ENCODE measurements around the gene RPL39L.

RPL39L gene

DNA sequence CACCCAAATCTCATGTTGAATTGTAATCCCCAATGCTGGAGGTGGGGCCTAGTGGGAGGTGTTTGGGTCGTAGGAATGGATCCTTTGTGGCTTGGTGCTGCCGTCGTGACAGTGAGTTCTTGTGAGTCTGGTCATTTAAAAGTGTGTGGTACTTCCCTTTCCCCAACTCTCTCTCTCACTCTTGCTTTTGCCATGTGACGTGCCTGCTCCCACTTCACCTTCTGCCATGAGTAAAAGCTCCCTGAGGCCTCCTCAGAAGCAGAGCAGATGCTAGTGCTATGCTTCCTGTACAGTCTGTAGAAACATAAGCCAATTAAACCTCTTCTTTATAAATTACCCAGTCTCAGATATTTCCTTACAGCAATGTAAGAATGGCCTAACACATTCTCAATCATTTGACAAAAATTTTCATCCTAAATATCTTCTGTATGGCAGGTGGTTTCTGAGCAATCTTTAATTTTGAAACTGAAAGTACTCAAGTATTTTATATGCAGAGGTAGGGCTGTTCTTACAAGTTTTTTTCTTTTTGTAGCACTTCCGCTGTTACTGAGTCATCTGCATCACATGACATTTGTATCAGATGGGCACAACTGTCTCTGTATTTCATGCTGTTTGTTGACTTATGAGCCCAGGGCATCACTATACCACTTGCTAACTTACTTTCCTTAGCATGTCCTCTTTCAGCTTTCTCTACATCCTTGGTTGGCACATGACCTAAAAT is 8.8 kb downstream of the RPL39L start:
- H3K4me3 ChIP-seq (ENCODE audit: low read length), result no peak overlapping the region
- peak; percentile 76 for DNase-seq (ENCODE audit: low read depth)
- no peak for TF ChIP-seq CTCF (IDR thresholded peaks at IDR 0.05; ENCODE audit: insufficient read depth, low read depth, low read length, missing control alignments)

- H3K4me3 ChIP-seq (ENCODE audit: low read length), result no peak overlapping the region
- no peak for TF ChIP-seq CTCF (IDR thresholded peaks at IDR 0.05; ENCODE audit: insufficient read depth, low read depth, low read length, missing control alignments)
- no peak for DNase-seq (ENCODE audit: low read depth)
Observed at GRCh38 chr3:187125319-187126031, 13.8 kb downstream of the RPL39L start.

- H3K4me3 ChIP-seq (ENCODE audit: low read length), result no peak overlapping the region
- no peak for TF ChIP-seq CTCF (IDR thresholded peaks at IDR 0.05; ENCODE audit: insufficient read depth, low read depth, low read length, missing control alignments)
- no peak for DNase-seq (ENCODE audit: low read depth)
Observed at GRCh38 chr3:187122261-187122660, 17.0 kb downstream of the RPL39L start.

DNA sequence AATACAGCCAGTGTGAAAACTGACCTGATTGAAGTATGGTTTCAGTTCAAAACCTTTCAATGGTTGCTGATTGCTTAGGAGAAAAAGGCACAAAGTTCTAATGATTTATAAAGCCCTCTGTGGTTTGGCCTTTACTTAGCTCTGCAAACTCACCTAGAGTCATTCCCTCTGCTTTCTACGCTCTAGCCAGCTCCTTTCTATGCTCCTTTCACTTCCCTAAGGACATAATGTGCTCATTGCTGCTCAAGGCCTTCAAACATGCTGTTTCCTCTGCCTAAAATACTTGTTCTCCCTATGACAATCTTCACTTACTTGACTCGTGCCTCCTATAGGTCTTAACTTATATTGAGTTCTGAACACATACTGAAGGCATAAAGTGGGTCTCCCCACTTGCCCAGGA is 19.0 kb downstream of the RPL39L start:
- no peak for TF ChIP-seq CTCF (IDR thresholded peaks at IDR 0.05; ENCODE audit: insufficient read depth, low read depth, low read length, missing control alignments)
- H3K4me3 ChIP-seq (ENCODE audit: low read length), result no peak overlapping the region
- DNase-seq (ENCODE audit: low read depth), result no peak

- TF ChIP-seq CTCF (IDR thresholded peaks at IDR 0.05; ENCODE audit: insufficient read depth, low read depth, low read length, missing control alignments), result no peak
- DNase-seq (ENCODE audit: low read depth), result no peak
- no peak overlapping the region for H3K4me3 ChIP-seq (ENCODE audit: low read length)
Observed at GRCh38 chr3:187114511-187114910, 24.8 kb downstream of the RPL39L start.

GRCh38 chr3:187112934-187113793 is 26.1 kb downstream of the RPL39L start:
- TF ChIP-seq CTCF (IDR thresholded peaks at IDR 0.05; ENCODE audit: insufficient read depth, low read depth, low read length, missing control alignments), result peak; percentile 55
- DNase-seq (ENCODE audit: low read depth), result peak; percentile 40
- no peak overlapping the region for H3K4me3 ChIP-seq (ENCODE audit: low read length)
